ENCODE measurements around the gene ULK4.

GRCh38 chr3:41331041-41331440, 630.9 kb downstream of the ULK4 start:
- TF ChIP-seq CTCF (IDR thresholded peaks at IDR 0.05) = no peak
- no peak for TF ChIP-seq RFX5 (IDR thresholded peaks at IDR 0.05; ENCODE audit: low read length)
- TF ChIP-seq USF1 (IDR thresholded peaks at IDR 0.05; ENCODE audit: borderline replicate concordance, low read depth) = no peak
- no peak for TF ChIP-seq USF2 (IDR thresholded peaks at IDR 0.05; ENCODE audit: borderline replicate concordance, low read depth, low read length)
- no peak for TF ChIP-seq FOXM1 (IDR thresholded peaks at IDR 0.05; ENCODE audit: low read depth)
- TF ChIP-seq POLR2AphosphoS5 (IDR thresholded peaks at IDR 0.05; ENCODE audit: low read depth, low read length) = no peak
- no peak for TF ChIP-seq CHD2 (IDR thresholded peaks at IDR 0.05; ENCODE audit: low read length, partially characterized antibody)
- no peak for TF ChIP-seq EP300 (IDR thresholded peaks at IDR 0.05; ENCODE audit: borderline replicate concordance in 1 of 2, low read depth in 1 of 2, low read length in 1 of 2)
- no peak for TF ChIP-seq REST (IDR thresholded peaks at IDR 0.05; ENCODE audit: low read depth, low read length)
- TF ChIP-seq ZBTB33 (IDR thresholded peaks at IDR 0.05; ENCODE audit: borderline replicate concordance, low read depth) = no peak
- TF ChIP-seq FOSL2 (IDR thresholded peaks at IDR 0.05; ENCODE audit: borderline replicate concordance, low read depth) = no peak
